Parathyroid adenoma (tissue), 2 donors: Measurements from ENCODE around the gene MTHFD1.

Source experiments
- H2AFZ ChIP-seq: fragments of 300-600 bp; sonication (generic); one replicate; pipeline ENCODE4 v1.7.0; 2017; ENCODE audit warnings: antibody characterized with exemption, mild to moderate bottlenecking
- H3K27ac ChIP-seq: fragments of 300-600 bp; sonication (generic); one replicate; pipeline ENCODE4 v1.7.0; 2017
- H3K27me3 ChIP-seq: fragments of 300-600 bp; sonication (generic); one replicate; pipeline ENCODE4 v1.7.0; 2017; ENCODE audit warnings: low read length; ENCODE audit not compliant: control insufficient read depth, insufficient read depth
- H3K36me3 ChIP-seq: fragments of 300-600 bp; sonication (generic); one replicate; pipeline ENCODE4 v1.7.0; 2017; ENCODE audit warnings: low read length; ENCODE audit not compliant: control insufficient read depth, insufficient read depth
- H3K4me1 ChIP-seq: fragments of 300-600 bp; sonication (generic); one replicate; pipeline ENCODE4 v1.7.0; 2017; ENCODE audit warnings: control low read depth
- H3K4me2 ChIP-seq: fragments of 300-600 bp; sonication (generic); one replicate; pipeline ENCODE4 v1.7.0; 2017; ENCODE audit warnings: low read length
- H3K4me3 ChIP-seq: fragments of 300-600 bp; sonication (generic); one replicate; pipeline ENCODE4 v1.7.0; 2017; ENCODE audit warnings: low read depth, low read length
- H3K79me2 ChIP-seq: fragments of 300-600 bp; sonication (generic); one replicate; pipeline ENCODE4 v1.7.0; 2017; ENCODE audit warnings: control low read depth
- H3K9ac ChIP-seq: fragments of 300-600 bp; sonication (generic); one replicate; pipeline ENCODE4 v1.7.0; 2017; ENCODE audit warnings: mild to moderate bottlenecking
- H3K9me3 ChIP-seq: fragments of 300-600 bp; sonication (generic); one replicate; pipeline ENCODE4 v1.7.0; 2017; ENCODE audit warnings: low read length; ENCODE audit not compliant: control insufficient read depth
- CTCF ChIP-seq: fragments of 300-600 bp; sonication (generic); IDR thresholded peaks from one replicate; pipeline ENCODE4 v1.7.0; 2017; ENCODE audit warnings: antibody characterized with exemption, mild to moderate bottlenecking
- donor health status: primary hyperparathyroidism.

Gene MTHFD1

GRCh38 chr14:64476438-64476837, 88.3 kb downstream of the MTHFD1 start:
- no peaks in the 10 kb centered on the region for H3K4me1 ChIP-seq
- H3K79me2 ChIP-seq, result peaks cover 3% of the 10 kb centered on the region
- H3K9me3 ChIP-seq, result no peaks in the 10 kb centered on the region
- no peak overlapping the region for H3K4me3 ChIP-seq
- no peak overlapping the region for H3K9ac ChIP-seq
- no peak overlapping the region for H3K4me2 ChIP-seq
- H2AFZ ChIP-seq, result no peak overlapping the region
- no peaks in the 10 kb centered on the region for H3K36me3 ChIP-seq
- no peak for TF ChIP-seq CTCF
- H3K27me3 ChIP-seq, result no peaks in the 10 kb centered on the region
- no peak overlapping the region for H3K27ac ChIP-seq

GRCh38 chr14:64478634-64479250, 90.6 kb downstream of the MTHFD1 start:
- no peak overlapping the region for H3K4me2 ChIP-seq
- H3K79me2 ChIP-seq, result peaks cover 3% of the 10 kb centered on the region
- no peaks in the 10 kb centered on the region for H3K4me1 ChIP-seq
- H3K27me3 ChIP-seq, result no peaks in the 10 kb centered on the region
- no peak overlapping the region for H3K9ac ChIP-seq
- no peaks in the 10 kb centered on the region for H3K36me3 ChIP-seq
- peak; percentile 58 for TF ChIP-seq CTCF
- H3K27ac ChIP-seq, result no peak overlapping the region
- H3K4me3 ChIP-seq, result no peak overlapping the region
- H3K9me3 ChIP-seq, result no peaks in the 10 kb centered on the region
- no peak overlapping the region for H2AFZ ChIP-seq

- peaks cover 6% of the 10 kb centered on the region for H3K4me1 ChIP-seq
- no peaks in the 10 kb centered on the region for H3K36me3 ChIP-seq
- no peak overlapping the region for H3K4me3 ChIP-seq
- H3K79me2 ChIP-seq, result no peaks in the 10 kb centered on the region
- no peak overlapping the region for H3K4me2 ChIP-seq
- no peaks in the 10 kb centered on the region for H3K27me3 ChIP-seq
- H3K27ac ChIP-seq, result no peak overlapping the region
- no peak for TF ChIP-seq CTCF
- H3K9me3 ChIP-seq, result no peaks in the 10 kb centered on the region
- no peak overlapping the region for H3K9ac ChIP-seq
- H2AFZ ChIP-seq, result no peak overlapping the region
Observed at GRCh38 chr14:64488590-64489099, 100.5 kb downstream of the MTHFD1 start.

GRCh38 chr14:64491637-64492036, 103.5 kb downstream of the MTHFD1 start:
- no peaks in the 10 kb centered on the region for H3K27me3 ChIP-seq
- H2AFZ ChIP-seq, result no peak overlapping the region
- no peak for TF ChIP-seq CTCF
- H3K9ac ChIP-seq, result no peak overlapping the region
- no peak overlapping the region for H3K27ac ChIP-seq
- no peaks in the 10 kb centered on the region for H3K36me3 ChIP-seq
- no peaks in the 10 kb centered on the region for H3K9me3 ChIP-seq
- H3K4me3 ChIP-seq, result no peak overlapping the region
- no peaks in the 10 kb centered on the region for H3K79me2 ChIP-seq
- no peak overlapping the region for H3K4me2 ChIP-seq
- H3K4me1 ChIP-seq, result peaks cover 13% of the 10 kb centered on the region

GRCh38 chr14:64493455-64493854, 105.3 kb downstream of the MTHFD1 start:
- no peaks in the 10 kb centered on the region for H3K79me2 ChIP-seq
- H3K27ac ChIP-seq, result peak overlapping the region; percentile 43
- no peak for TF ChIP-seq CTCF
- H3K27me3 ChIP-seq, result no peaks in the 10 kb centered on the region
- no peaks in the 10 kb centered on the region for H3K9me3 ChIP-seq
- H3K36me3 ChIP-seq, result no peaks in the 10 kb centered on the region
- peak overlapping the region; percentile 25 for H2AFZ ChIP-seq
- H3K9ac ChIP-seq, result no peak overlapping the region
- no peak overlapping the region for H3K4me3 ChIP-seq
- peaks cover 15% of the 10 kb centered on the region for H3K4me1 ChIP-seq
- H3K4me2 ChIP-seq, result no peak overlapping the region
